ENCODE results near the gene MDFIC.

MDFIC gene

GRCh38 chr7:114956702-114957101 lies 34.8 kb downstream of the MDFIC start:
- DNase-seq, result no peak

- DNase-seq, result no peak
Observed at GRCh38 chr7:114957444-114957843, 35.5 kb downstream of the MDFIC start.

- DNase-seq, result no peak
Observed at GRCh38 chr7:114959931-114960330, 38.0 kb downstream of the MDFIC start.

DNA sequence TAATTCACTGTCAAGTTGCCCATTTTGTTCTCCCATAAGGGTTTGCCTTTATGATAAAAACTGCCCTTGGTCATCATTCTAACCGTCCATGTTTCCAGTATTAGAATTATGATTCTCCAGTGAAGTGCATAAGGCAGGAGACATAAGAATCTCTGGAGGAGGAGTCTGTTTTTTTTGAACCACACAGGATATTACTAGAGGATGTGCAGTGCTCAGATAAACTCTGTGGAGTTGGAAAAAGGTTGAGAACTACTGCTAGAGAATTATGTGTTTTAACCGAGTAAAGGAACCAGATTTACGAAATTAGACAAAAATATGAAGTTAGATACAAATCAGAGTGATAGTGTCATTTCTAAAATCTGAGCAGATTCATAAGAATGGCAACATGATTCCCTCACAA lies 40.5 kb downstream of the MDFIC start:
- no peak for DNase-seq

GRCh38 chr7:114966156-114966555 lies 44.3 kb downstream of the MDFIC start:
- no peak for DNase-seq

DNA sequence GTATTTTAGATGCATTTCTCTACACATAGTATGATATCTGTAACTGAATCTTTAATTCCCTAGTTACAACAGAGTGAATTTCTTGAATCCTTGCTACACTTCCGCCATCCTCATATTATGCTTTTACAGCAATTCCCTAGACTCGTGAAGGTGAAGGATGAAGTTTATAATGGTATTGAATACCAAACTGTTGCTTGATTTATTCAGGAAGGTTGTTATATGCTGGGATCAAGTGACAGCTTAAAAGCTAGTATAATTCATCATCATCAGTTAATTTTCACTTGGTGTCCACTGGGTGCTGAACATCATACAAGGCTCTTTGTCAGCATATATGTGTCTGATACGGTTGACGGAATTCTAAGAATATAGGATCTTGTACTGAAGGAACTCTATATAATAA lies 47.2 kb downstream of the MDFIC start:
- DNase-seq, result no peak

GRCh38 chr7:114970308-114970707 lies 48.4 kb downstream of the MDFIC start:
- peak; percentile 19 for DNase-seq

GRCh38 chr7:114970732-114971131 lies 48.8 kb downstream of the MDFIC start:
- DNase-seq, result no peak

GRCh38 chr7:114972567-114972966 lies 50.7 kb downstream of the MDFIC start:
- no peak for DNase-seq

DNA sequence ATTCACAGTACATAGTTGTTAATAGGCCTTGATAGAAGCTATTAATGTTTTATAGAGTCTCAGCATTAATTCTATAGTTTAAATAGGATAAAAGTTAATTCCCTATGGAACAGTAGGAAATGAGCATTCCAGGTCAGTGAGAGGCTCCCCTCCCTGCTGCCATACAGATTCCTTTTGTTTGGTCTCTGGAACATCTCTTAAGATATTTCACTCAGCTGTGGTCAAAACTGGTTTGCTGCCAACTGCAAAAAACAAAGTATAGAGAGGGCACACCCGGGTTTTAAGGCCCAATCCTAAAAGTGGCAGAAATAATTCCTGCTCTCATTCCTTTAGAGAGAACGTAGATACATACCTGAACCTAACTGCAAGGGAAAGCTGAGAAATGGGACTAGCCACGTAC lies 51.3 kb downstream of the MDFIC start:
- DNase-seq, result no peak

DNA sequence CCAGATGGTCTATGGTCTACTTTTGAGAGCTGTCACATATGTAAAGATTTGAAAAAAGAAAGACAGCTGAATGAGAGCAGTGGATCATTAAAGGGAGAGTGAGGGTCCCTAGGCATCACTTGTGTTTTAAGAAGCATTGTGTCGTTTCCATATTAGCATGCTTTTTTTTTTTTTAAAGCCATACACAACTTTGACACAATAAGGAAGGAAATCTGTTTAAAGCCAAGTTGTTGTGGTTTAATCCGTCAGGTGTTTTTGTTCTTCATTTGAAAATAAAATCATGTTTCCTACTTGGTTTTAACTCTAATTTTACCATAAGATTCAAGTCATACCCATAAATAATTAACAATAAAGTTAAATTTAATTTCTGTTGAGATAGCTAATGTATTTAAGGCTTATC lies 53.5 kb downstream of the MDFIC start:
- DNase-seq, result no peak

- no peak for DNase-seq
Observed at GRCh38 chr7:114976666-114977065, 54.8 kb downstream of the MDFIC start.

DNA sequence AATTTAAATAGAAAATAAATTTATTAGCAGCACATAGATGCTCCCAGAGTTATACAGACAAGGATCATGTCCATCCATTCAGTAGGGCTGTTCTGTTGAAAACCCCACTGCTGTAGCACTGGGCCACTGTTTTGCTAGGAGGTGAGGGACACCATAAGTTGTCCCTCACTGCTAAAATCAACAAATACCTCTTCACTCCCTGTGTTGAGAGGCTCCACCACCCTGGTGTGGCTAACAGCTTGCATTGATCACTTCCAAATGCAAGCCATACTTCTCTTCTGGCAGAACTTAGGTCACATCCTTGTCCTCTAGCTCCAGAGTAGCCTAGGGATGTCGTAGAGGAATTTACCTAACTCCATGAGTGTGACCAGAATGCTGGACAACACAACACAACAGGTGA lies 55.4 kb downstream of the MDFIC start:
- DNase-seq, result no peak

DNA sequence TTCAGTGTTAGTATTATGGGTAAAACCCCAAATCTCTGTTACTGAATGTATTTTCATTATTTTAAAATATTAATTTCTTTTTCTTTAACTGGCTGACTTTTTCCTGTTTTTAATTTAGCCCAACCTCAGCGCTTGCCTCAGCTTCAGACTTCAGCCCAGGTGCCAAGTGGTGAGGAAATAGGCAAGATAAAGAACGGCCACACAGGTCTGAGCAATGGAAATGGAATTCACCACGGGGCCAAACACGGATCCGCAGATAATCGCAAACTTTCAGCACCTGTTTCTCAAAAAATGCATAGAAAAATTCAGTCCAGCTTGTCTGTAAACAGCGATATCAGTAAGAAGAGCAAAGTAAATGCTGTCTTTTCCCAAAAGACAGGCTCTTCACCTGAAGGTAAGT lies 57.5 kb downstream of the MDFIC start:
- DNase-seq, result no peak

DNA sequence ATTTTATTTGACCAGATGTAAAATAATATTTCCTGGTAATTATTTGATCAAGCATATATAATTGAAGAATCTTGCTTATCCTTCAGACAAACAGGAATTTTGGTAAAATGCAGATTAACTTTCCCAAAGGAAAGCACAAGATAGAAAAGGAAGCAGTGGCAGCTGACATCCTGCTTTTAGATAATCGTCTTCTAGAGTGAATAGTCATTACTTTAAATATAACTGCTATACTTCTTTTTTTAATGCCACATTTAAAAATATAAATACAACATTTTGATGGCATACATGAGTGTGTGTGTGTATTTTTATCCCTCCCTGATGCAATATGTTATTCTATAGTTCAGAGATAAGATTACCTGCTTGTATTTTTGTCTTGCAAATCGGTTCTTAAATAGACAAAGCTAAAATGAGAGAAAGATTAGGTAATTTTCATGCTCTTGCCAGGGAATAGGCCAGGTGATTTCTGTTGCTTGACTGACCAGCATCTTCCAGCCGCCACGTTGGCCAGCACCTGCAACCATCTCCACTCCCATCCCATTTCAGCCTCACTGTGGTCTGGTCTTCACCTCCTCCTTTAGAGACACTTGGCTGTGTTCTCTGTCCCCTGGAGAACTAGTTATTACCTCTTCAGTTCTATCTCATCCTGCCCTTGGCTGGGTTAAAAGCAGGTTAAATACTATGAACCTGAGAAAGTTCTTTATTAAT lies 58.1 kb downstream of the MDFIC start:
- DNase-seq, result no peak

DNA sequence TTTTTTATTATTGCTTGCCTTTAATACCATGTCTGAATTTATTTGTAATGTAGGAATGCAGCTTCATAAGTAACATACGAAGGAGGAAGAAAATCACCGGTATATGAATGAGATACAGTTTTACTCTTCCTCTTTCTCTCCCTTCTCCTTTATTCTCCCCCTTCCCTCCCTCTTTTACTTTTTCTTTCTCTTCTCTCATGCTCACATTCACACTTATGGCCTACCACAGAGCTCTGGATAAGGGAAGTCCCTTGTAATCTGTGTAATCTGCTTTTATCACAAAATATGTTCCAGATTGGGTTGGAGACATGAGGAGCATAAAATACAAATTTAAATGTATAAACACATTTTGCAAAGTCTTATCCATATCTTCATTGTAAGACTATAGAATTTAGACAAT lies 59.4 kb downstream of the MDFIC start:
- DNase-seq, result no peak

DNA sequence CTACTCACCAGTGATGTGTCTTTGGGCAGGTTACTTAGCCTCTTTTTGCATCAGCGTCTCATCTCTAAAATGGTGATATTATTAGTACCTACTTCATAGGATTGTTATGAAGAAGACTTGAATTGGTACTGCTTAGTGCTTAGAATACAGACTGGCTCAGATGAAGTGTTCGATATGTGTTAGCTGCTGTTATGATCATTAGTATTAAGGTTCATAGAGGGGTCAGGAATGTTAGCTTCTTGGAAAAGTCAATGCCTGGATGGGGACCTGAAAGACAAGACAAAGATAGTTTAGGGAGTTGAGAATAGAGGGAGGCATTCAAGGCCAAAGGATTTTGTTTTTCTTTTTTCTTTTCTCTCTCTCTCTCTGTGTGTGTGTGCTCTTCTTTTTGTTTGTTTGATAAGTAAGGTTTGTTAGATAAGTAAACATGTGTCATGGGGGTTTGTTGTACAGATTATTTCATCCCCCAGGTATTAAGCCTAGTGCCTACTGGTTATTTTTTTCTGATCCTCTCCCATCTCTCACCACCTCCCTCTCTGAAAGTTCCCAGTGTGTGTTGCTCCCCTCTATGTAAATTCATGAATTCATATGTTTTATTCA lies 63.3 kb downstream of the MDFIC start:
- no peak for DNase-seq

- no peak for DNase-seq
Observed at GRCh38 chr7:114986190-114987180, 64.6 kb downstream of the MDFIC start.

- DNase-seq, result no peak
Observed at GRCh38 chr7:114988026-114988425, 66.1 kb downstream of the MDFIC start.

GRCh38 chr7:114988755-114989375 lies 67.0 kb downstream of the MDFIC start:
- no peak for DNase-seq

- no peak for DNase-seq
Observed at GRCh38 chr7:114989531-114989930, 67.6 kb downstream of the MDFIC start.

DNA sequence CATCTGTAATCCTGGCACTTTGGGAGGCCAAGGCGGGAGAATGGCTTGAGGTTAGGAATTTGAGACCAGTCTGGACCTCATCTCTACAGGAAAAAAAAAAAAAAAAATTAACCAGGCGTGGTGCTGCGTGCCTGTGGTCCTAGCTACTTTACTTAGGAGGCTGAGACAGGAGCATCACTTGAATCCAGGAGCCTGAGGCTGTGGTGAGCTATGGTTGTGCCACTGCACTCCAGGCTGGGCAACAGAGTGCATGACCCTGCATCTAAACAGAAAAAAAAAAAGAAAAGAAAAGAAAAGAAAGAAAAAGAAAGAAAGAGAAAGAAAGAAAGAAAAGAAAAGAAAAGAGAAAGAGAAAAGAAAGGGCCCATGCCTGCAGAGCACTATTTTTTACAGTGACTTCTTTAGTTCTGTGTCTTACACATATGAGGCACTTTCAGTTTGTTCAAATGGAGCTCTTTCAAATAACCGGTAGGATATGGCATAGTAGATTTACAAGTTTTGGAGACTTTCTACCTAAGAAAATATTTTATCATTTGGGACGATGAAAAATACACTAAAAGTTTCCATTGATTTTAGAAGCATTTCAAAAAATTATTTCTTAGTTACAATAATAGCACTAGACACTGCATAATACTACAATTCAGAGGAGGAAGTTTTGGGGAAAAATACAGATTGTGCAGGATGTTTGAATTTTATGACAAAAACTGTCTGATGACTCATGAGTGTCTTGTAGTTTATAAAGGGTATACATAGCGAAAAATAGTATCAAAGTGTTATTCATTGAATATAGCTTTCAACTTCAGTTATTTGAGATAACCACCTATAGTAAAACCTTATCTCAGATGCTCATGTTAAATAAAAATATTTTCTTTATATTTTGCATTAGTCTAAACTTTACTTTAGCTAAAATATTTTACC lies 75.9 kb downstream of the MDFIC start:
- DNase-seq, result no peak

Data from CD4-positive, alpha-beta T cell treated with Interleukin-12 subunit alpha and Interleukin-12 subunit beta, for 1 hour (primary cell).